GM12865 (cell line): ENCODE data around the gene TRMT61A.
A peak's percentile ranks its signal among the peaks of the same experiment; 100 is the strongest.

Experiments used
- DNase-seq: peaks from one replicate; pipeline ENCODE4 v3.0.0; 2010; ENCODE audit warnings: low read depth
- H3K4me3 ChIP-seq: 2 replicates; pipeline ENCODE4 v1.5.1; 2011; ENCODE audit warnings: mild to moderate bottlenecking, low read depth, low read length, control low read depth
- CTCF ChIP-seq: IDR thresholded peaks from 2 replicates; pipeline ENCODE4 v1.5.1; 2011; ENCODE audit warnings: low read length, control low read depth, low read depth, inconsistent platforms; ENCODE audit not compliant: insufficient read depth; ENCODE audit errors: missing control alignments

TRMT61A gene

GRCh38 chr14:103520269-103520656, 8.7 kb upstream of the TRMT61A start:
- no peak overlapping the region; the same call in 1 of the 2 replicates for H3K4me3 ChIP-seq
- no peak for TF ChIP-seq CTCF
- no peak for DNase-seq

- peak; percentile 49 for TF ChIP-seq CTCF
- peak; percentile 69 for DNase-seq
- peak overlapping the region; percentile 60 for H3K4me3 ChIP-seq
These were observed 8.1 kb upstream of the TRMT61A start for GRCh38 chr14:103520657-103521437.

GRCh38 chr14:103521438-103521950, 7.5 kb upstream of the TRMT61A start:
- H3K4me3 ChIP-seq, result peak overlapping the region; percentile 60
- no peak for DNase-seq

GRCh38 chr14:103521951-103522563, 6.9 kb upstream of the TRMT61A start:
- peak overlapping the region; percentile 60 for H3K4me3 ChIP-seq
- no peak for DNase-seq
- TF ChIP-seq CTCF, result no peak

More at GRCh38 chr14:103521438-103521950, 7.5 kb upstream of the TRMT61A start:
- no peak for TF ChIP-seq CTCF

GRCh38 chr14:103522649-103523574, 6.1 kb upstream of the TRMT61A start, which contains the start of gene CKB:
TSS of gene CKB (minus strand) at chr14:103522830. CDS start at chr14:103522493, 337 bp downstream.
- peak within 1 kb of the TSS; percentile 60 for H3K4me3 ChIP-seq
- peak; percentile 52 for DNase-seq
- no peak for TF ChIP-seq CTCF

- no peak overlapping the region for H3K4me3 ChIP-seq
- no peak for DNase-seq
- TF ChIP-seq CTCF, result no peak
These were observed 5.4 kb upstream of the TRMT61A start for GRCh38 chr14:103523575-103523954.
